Osteocyte (in vitro differentiated cells): ENCODE results near the gene CLNK. TPM values are rescaled to one million over a fixed set of nuclear protein-coding genes. Genes with fewer than 3 reads are reported as not detected.

Experiments
- DNase-seq: peaks from one replicate; pipeline ENCODE4 v3.0.0; 2021; ENCODE audit warnings: mixed read lengths; ENCODE audit not compliant: unreplicated experiment; ENCODE audit errors: extremely low spot score
- H3K27ac Mint-ChIP-seq: one replicate; pipeline ENCODE4 v1.8.0; 2021; ENCODE audit warnings: mild to moderate bottlenecking, mixed read lengths; ENCODE audit not compliant: unreplicated experiment
- H3K27me3 Mint-ChIP-seq: one replicate; pipeline ENCODE4 v1.8.0; 2021; ENCODE audit warnings: mixed read lengths; ENCODE audit not compliant: unreplicated experiment
- H3K36me3 Mint-ChIP-seq: one replicate; pipeline ENCODE4 v1.8.0; 2021; ENCODE audit warnings: mixed read lengths; ENCODE audit not compliant: unreplicated experiment
- H3K4me1 Mint-ChIP-seq: one replicate; pipeline ENCODE4 v1.8.0; 2021; ENCODE audit warnings: mixed read lengths; ENCODE audit not compliant: unreplicated experiment
- H3K4me3 Mint-ChIP-seq: one replicate; pipeline ENCODE4 v1.8.0; 2021; ENCODE audit warnings: mild to moderate bottlenecking, moderate library complexity, mixed read lengths; ENCODE audit not compliant: unreplicated experiment
- H3K9me3 Mint-ChIP-seq: one replicate; pipeline ENCODE4 v1.8.0; 2021; ENCODE audit warnings: mixed read lengths; ENCODE audit not compliant: unreplicated experiment
- CTCF ChIP-seq: fragments of 200-600 bp; sonication (generic); IDR thresholded peaks from 2 replicates; pipeline ENCODE4 v1.5.0; 2021; ENCODE audit warnings: antibody characterized with exemption, mild to moderate bottlenecking, moderate library complexity
- total RNA-seq: library from RNA; stranded (reverse); gene quantifications from 2 replicates; pipeline ENCODE4 v1.2.1, GENCODE V29; 2021

The CLNK gene
- total RNA-seq, 1 donor from 2014 or later = not detected

DNA sequence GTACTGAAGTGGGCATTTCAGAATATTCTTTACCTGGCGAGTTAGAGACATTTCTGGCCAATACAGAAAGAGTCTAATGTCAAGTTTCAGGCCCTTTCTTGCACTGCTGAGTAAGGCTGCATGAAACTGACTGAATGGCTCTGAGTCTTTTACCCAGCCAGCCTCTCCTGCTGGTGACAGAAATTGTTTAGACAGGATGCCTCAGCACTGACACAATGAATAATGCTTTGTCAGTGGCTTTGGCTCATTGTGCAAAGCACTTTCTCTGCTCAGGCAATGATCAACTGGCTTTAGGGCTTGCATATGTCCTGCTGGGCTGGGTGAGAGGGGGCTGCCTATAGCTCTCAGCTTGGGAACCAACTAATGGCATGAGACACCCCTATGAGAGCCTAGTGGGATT lies 45.5 kb downstream of the CLNK start:
- Mint-ChIP-seq H3K4me3 (no peak overlapping the region), H3K27ac (no peak overlapping the region), H3K4me1 (peaks cover 5% of the 10 kb centered on the region), H3K36me3 (no peaks in the 10 kb centered on the region), H3K27me3 (peaks cover 24% of the 10 kb centered on the region), H3K9me3 (no peaks in the 10 kb centered on the region)
- no peak for TF ChIP-seq CTCF
- DNase-seq = no peak

- H3K36me3 Mint-ChIP-seq = no peaks in the 10 kb centered on the region
- no peak overlapping the region for H3K4me3 Mint-ChIP-seq
- no peak for DNase-seq
- H3K27ac Mint-ChIP-seq = no peak overlapping the region
- no peaks in the 10 kb centered on the region for H3K9me3 Mint-ChIP-seq
- H3K4me1 Mint-ChIP-seq = no peaks in the 10 kb centered on the region
- no peak for TF ChIP-seq CTCF
- peaks cover 44% of the 10 kb centered on the region for H3K27me3 Mint-ChIP-seq
These were observed 49.5 kb downstream of the CLNK start for GRCh38 chr4:10635091-10635490.

- Mint-ChIP-seq H3K27me3 (peaks cover 36% of the 10 kb centered on the region), H3K27ac (no peak overlapping the region), H3K36me3 (no peaks in the 10 kb centered on the region), H3K4me3 (no peak overlapping the region), H3K4me1 (peaks cover 12% of the 10 kb centered on the region), H3K9me3 (no peaks in the 10 kb centered on the region)
- TF ChIP-seq CTCF = no peak
- DNase-seq = no peak
These were observed 55.2 kb downstream of the CLNK start for GRCh38 chr4:10629394-10629793.

- no peak for DNase-seq
- Mint-ChIP-seq H3K36me3 (no peaks in the 10 kb centered on the region), H3K27ac (no peak overlapping the region), H3K9me3 (no peaks in the 10 kb centered on the region), H3K27me3 (peaks cover 14% of the 10 kb centered on the region), H3K4me1 (peaks cover 15% of the 10 kb centered on the region), H3K4me3 (no peak overlapping the region)
- no peak for TF ChIP-seq CTCF
These were observed 59.4 kb downstream of the CLNK start for GRCh38 chr4:10625131-10625530.

- Mint-ChIP-seq H3K4me3 (no peak overlapping the region), H3K27ac (no peak overlapping the region)
These were observed 60.7 kb downstream of the CLNK start for GRCh38 chr4:10623862-10624261.

More at GRCh38 chr4:10623862-10624261, 60.7 kb downstream of the CLNK start:
- no peak for DNase-seq
- H3K36me3 Mint-ChIP-seq = no peaks in the 10 kb centered on the region
- peaks cover 19% of the 10 kb centered on the region for H3K4me1 Mint-ChIP-seq
- peaks cover 9% of the 10 kb centered on the region for H3K27me3 Mint-ChIP-seq
- no peak for TF ChIP-seq CTCF
- no peaks in the 10 kb centered on the region for H3K9me3 Mint-ChIP-seq
